C4-2B (cell line): Measurements from ENCODE around the gene CA5A.

Experiments
- CTCF ChIP-seq: fragments of 450-650 bp; conservative IDR thresholded peaks from 2 replicates; pipeline ENCODE4 v1.5.1; 2017; ENCODE audit warnings: mild to moderate bottlenecking
- ZFX ChIP-seq: fragments of 450-650 bp; IDR thresholded peaks from 2 replicates; pipeline ENCODE4 v1.6.1; 2017

- TF ChIP-seq ZFX: no peak
- no peak for TF ChIP-seq CTCF
Measured at GRCh38 chr16:87848676-87849345, 87.5 kb downstream of the CA5A start.
